Gastroesophageal sphincter (tissue), 3 donors: Measurements from ENCODE around the gene CDH24.
A peak's percentile ranks its signal among the peaks of the same experiment; 100 is the strongest.

Experiments used
- POLR2A ChIP-seq, 2 donors: fragments of 450-650 bp; IDR thresholded peaks; one replicate each; pipeline ENCODE4 v1.6.1; 2017; ENCODE audit warnings: antibody characterized with exemption in 2 of 2, mild to moderate bottlenecking in 2 of 2, moderate library complexity in 1 of 2
- POLR2AphosphoS5 ChIP-seq: sonication (generic); formaldehyde crosslinking; IDR thresholded peaks from one replicate; pipeline ENCODE4 v1.6.1; 2017; ENCODE audit warnings: antibody characterized with exemption
- TF ChIP-seq, protein P1 (sequence below), 4 experiments: fragments of 200-600 bp in 2 of 4; fragments of 450-650 bp in 2 of 4; sonication (generic) in 1 of 4; IDR thresholded peaks; one replicate each; pipeline ENCODE4 v1.5.1; 2017 to 2019; ENCODE audit warnings: antibody characterized with exemption in 4 of 4, mild to moderate bottlenecking in 2 of 4, moderate library complexity in 2 of 4

DNA sequence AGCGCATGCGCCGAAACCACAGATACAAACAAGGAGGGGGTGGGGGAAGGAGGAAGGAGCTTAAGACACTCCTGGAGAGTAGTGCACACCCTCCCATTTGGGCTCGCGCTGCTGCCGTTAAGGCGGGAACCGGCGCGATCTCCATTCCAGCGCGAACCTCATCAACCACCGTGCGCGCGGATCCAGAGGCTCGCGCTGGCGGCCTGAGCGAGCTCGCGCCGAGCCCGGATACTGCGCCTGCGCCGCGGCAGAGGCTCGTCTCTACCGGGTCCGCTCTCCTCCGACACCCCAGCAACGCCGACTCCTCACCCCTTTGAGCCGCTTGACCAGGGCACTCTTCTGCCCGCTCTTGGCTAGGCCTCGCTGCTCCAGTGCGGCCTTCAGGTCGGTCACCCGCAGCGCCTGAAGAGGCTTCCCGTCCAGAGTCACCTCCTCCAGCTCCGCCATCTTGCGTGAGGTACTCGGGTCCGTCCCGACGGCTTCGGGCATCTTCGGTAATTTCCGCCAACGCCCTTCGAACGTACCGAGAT lies 37.4 kb upstream of the CDH24 start, which contains the start of gene ACIN1:
- TF ChIP-seq POLR2A (IDR thresholded peaks at IDR 0.05) (peak; percentile 55 to 63), POLR2AphosphoS5 (peak; percentile 54)
- TF ChIP-seq, protein P1, sequence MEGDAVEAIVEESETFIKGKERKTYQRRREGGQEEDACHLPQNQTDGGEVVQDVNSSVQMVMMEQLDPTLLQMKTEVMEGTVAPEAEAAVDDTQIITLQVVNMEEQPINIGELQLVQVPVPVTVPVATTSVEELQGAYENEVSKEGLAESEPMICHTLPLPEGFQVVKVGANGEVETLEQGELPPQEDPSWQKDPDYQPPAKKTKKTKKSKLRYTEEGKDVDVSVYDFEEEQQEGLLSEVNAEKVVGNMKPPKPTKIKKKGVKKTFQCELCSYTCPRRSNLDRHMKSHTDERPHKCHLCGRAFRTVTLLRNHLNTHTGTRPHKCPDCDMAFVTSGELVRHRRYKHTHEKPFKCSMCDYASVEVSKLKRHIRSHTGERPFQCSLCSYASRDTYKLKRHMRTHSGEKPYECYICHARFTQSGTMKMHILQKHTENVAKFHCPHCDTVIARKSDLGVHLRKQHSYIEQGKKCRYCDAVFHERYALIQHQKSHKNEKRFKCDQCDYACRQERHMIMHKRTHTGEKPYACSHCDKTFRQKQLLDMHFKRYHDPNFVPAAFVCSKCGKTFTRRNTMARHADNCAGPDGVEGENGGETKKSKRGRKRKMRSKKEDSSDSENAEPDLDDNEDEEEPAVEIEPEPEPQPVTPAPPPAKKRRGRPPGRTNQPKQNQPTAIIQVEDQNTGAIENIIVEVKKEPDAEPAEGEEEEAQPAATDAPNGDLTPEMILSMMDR (IDR thresholded peaks at IDR 0.05) = peak in 1 of 4 experiments; percentile 8
